ENCODE data around the gene NMB. TPM values are rescaled to one million over a fixed set of nuclear protein-coding genes. Genes with fewer than 3 reads are reported as not detected.

Gene NMB
- total and polyA plus RNA-seq, 2 of the 13 experiments (the other 11 are each of a cell fraction or from before 2014, with no cell fraction given), result 10.4 to 25.4 TPM

GRCh38 chr15:84653910-84654688, 3.9 kb downstream of the NMB start, which contains the start of gene WDR73 (continued):
- no peak for TF ChIP-seq ATRX (CRISPR knock-in tag; IDR thresholded peaks at IDR 0.05; ENCODE audit: borderline replicate concordance)
- peak; percentile 24 for TF ChIP-seq YY1 (IDR thresholded peaks at IDR 0.05; ENCODE audit: insufficient read depth, insufficient replicate concordance, low read depth, low read length)
- 0 out of 2 replicates have a peak, but pooled peaks have one; percentile 63 for TF ChIP-seq PCBP1 (IDR thresholded peaks at IDR 0.05; ENCODE audit: borderline replicate concordance, low read depth, low read length)
- peak; percentile 67; the same call in 1 of the 2 replicates for TF ChIP-seq ZNF891 (CRISPR knock-in tag; IDR thresholded peaks at IDR 0.05)
- 0 out of 2 replicates have a peak, but pooled peaks have one; percentile 23 for TF ChIP-seq MXD3 (CRISPR knock-in tag; IDR thresholded peaks at IDR 0.05)
- no peak for TF ChIP-seq MBD4 (IDR thresholded peaks at IDR 0.05; ENCODE audit: borderline replicate concordance, low read length)
- peak; percentile 29; the same call in 1 of the 2 replicates for TF ChIP-seq ZBTB7B (CRISPR knock-in tag; IDR thresholded peaks at IDR 0.05)
- peak; percentile 78 for TF ChIP-seq POLR2AphosphoS5 (IDR thresholded peaks at IDR 0.05; ENCODE audit: low read depth, low read length)
- TF ChIP-seq SP2 (CRISPR knock-in tag; IDR thresholded peaks at IDR 0.05), result peak; percentile 57; the same call in 1 of the 2 replicates
- peak; percentile 56; the same call in 1 of the 2 replicates for TF ChIP-seq ZBTB25 (CRISPR knock-in tag; IDR thresholded peaks at IDR 0.05)
- TF ChIP-seq PRPF4 (IDR thresholded peaks at IDR 0.05; ENCODE audit: low read depth, low read length, poor library complexity, severe bottlenecking), result no peak
- no peak for TF ChIP-seq ZFP1 (CRISPR knock-in tag; IDR thresholded peaks at IDR 0.05)
- 0 out of 2 replicates have a peak, but pooled peaks have one; percentile 58 for TF ChIP-seq BRD4 (CRISPR knock-in tag; IDR thresholded peaks at IDR 0.05)
- TF ChIP-seq NPAS2 (CRISPR knock-in tag; IDR thresholded peaks at IDR 0.05; ENCODE audit: borderline replicate concordance), result no peak
- no peak for TF ChIP-seq CCAR2 (optimal IDR thresholded peaks at IDR 0.05; ENCODE audit: low read depth, low read length)
- TF ChIP-seq ZNF274 (CRISPR knock-in tag; IDR thresholded peaks at IDR 0.05), result peak; percentile 43; the same call in 1 of the 2 replicates
- TF ChIP-seq ZNF800 (CRISPR knock-in tag; IDR thresholded peaks at IDR 0.05), result peak; percentile 49; the same call in 1 of the 2 replicates
- TF ChIP-seq TBL1XR1 (IDR thresholded peaks at IDR 0.05; ENCODE audit: borderline replicate concordance, low read length, partially characterized antibody), result peak; percentile 34
